Ammon's horn (tissue), 1 donor: ENCODE data around the gene VDAC2.

Experiments used
- DNase-seq: peaks from one replicate; pipeline ENCODE4 v3.0.0-alpha.2; 2016; ENCODE audit warnings: low spot score

The VDAC2 gene

DNA sequence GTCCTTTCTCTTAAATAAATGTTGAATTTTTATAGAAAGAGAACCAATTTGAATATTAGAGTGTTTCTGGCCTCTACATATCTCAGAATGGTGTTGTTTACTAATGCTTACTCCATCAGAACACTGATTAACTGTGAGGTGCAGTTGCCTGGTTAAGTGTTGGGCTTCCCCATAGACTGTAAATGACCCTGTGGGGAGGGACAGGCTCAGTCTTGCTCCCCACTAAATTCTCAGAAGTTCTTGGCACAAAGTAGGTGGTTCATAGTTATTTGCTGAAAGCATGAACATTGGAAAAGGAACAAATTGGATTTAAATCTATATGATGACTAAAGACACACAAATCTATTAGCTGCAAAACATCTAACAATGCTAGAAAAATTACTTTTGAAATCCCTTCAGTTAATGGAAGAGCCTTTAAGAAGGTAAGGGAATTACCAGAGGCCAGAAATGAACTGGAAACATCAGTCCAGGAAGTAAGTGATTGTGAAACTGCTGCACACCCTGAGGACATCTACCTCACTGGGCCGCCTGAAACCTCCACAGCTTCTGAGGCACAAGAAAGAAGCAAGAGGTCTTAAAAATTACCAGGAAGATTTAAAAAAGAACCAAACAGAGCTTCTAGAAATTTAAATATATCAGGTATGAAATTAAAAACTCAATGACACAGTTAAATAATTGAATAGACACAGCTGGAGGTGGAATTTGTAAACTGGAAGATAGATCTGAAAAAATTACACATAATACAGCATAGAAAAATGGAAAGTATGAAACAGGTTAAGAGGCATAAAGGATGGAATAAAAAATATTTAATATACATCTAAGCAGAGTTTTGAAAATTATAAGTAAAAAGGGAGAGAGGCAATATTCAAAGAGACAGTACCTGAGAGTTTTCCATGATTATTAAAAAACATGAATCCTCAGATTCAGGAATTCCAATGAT is 43.0 kb downstream of the VDAC2 start:
- no peak for DNase-seq

DNA sequence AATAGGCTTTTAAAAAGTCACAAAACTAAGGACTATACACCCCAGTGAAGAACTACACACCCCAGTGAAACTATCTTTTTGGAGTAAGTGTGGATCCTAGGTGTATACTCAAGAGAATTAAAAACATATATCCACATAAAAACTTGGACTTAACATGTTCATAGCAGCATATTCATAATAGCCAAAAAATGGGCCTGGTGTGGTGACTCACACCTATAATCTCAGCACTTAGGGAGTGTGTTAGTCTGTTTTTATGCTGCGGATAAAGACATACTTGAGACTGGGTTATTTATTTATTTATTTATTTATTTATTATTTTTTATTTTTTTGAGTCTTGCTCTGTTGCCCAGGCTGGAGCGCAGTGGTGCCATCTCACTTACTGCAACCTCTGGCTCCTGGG is 44.1 kb downstream of the VDAC2 start:
- no peak for DNase-seq

DNA sequence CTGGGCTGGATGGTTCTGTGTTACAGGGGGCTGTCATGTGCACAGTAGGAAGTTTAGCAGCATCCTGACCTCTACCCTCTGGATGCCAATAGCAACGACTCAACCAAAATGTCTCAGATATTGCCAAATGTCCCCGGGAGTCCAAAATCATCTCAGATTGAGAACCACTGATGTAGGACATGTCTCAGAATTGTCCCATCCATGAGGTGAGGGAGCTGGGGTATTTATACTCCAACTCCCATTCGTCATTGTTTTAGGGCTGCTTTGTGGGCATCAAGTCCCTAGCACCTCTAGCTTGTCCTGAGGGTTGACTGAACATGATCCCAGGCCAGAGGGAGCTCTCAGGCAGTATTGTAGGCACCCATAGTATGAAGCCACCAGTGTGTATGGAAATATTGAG is 50.4 kb downstream of the VDAC2 start:
- DNase-seq = no peak

DNA sequence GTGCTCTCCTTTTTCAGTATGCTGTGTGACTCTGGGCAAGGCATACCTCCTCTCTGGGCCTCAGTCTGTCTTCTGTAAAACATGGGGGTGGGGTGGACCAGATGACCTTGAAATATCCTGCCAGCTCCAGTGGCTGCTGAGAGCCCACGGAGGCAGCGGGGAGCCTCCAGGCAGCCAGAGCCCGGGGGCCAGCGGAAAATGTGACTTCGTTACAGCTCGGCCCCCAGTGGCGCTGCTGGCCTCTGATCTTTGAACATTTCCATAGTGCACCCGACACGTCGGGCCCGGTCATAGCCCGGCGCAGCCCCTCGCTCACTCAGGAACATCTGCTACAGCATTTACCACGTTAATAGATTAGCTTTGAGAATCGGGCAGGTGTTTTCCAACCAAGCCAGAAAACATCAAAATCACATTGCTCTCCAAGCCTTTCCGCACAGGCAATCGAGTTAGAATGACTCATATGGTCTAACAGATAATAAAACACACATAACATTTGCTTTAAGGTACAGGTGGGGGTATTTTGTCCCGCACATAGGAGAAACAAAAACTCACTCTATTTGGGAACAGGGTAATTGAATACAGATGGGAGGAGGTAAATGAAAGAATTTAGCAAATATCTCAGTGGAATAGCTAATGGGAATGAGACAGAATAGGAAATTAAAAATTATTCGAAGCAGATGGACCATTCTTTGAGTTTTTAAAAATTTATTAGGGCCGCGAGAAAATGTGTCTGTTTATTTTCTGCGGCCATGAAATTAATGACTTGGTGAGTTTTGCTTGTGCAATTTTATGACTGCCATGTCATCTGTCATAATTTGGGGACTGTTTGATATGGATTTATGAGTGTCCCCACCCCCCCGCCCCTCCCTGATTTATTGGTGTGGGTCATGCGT is 51.5 kb downstream of the VDAC2 start:
- no peak for DNase-seq

DNA sequence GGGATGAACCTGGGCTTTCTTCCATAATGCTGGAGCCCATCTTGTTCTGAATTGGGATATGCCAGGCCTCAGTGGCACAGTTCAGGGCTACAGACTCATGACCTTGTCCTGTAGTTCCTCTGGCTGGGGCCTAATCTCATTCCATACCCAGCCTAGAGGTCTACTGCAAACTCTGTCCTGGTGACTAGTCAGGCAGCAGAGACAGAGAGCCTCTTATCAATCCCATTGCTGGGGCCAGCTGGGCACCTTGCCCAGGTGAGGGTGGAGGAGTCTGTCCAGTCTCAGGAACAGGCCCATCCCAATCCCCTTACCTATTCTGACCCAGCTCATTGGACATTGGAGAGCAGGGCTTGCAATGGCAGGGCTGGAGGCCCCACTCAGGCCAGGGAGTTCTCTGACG is 53.2 kb downstream of the VDAC2 start:
- no peak for DNase-seq

DNA sequence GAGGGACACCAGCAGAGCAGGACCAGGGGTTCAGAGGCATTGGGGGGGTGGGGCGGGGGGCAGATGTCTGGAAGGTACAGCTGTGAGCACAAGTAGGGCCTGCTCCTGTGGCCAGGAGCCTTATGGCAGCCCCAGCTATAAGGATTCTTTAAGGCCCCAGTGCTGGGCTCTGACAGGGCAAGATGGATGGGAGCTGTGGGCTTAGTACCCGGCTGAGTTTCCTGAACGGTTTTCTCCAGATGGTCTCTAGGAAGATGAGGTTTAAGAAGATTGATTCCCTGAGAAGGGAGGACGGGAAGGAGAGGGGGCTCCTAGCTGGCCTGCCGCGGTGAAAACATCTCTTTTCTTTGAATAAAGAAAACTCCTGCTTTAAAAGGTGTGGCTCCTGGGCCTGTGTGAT is 55.3 kb downstream of the VDAC2 start:
- DNase-seq = no peak

DNA sequence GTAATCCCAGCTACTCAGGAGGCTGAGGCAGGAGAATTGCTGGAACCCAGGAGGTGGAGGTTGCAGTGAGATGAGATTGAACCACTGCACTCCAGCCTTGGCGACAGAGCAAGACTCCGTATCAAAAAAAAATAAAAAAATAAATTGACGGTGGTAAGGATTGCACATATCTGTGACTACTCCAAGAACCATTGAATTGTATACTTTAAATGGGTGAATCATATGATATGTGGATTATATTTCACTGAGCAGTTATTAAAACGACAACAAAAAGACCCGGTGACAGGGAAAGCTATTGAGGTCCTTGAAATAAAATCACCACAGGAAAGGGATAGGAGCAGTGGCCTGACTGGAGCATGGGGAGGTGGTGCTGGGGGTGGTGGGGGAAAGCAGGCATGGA is 56.3 kb downstream of the VDAC2 start:
- DNase-seq = no peak

DNA sequence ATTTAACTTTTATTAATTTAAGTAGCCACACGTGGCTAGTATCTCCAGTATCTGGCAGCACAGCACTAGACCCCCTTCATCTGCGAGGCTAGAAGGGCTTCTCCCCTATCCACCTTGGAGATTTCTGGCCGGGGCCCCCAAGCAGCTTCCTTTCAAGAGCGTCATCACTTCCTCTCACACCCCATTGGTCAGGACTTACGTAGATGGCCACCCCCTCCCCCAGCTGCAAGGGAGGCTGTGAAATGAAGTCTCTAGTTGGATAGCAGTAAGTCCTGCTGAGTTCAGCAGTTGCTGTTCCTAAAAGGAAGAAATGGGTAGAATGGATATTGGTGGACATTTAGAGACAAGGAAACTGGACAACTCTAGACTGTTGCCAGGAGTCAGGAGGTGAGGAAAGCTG is 59.0 kb downstream of the VDAC2 start:
- DNase-seq = no peak

DNA sequence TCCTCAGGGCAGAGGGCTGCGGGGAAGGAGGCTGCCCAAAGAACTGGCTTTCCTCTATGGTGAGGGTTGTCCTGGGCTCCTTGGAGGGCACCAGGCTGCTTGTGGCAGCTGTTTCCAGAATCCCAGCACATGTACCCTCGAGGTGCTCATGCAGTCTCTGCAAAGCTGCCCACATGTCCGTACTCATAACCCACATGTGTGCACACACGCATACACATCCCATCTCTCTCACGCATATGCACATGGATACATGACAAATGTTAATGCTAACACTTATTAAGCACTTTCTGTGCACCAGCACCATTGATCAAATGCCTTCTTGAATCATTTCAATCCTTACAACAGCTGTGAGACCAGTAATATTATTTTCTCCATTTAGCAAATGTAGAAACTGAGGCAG is 61.5 kb downstream of the VDAC2 start:
- DNase-seq = no peak

DNA sequence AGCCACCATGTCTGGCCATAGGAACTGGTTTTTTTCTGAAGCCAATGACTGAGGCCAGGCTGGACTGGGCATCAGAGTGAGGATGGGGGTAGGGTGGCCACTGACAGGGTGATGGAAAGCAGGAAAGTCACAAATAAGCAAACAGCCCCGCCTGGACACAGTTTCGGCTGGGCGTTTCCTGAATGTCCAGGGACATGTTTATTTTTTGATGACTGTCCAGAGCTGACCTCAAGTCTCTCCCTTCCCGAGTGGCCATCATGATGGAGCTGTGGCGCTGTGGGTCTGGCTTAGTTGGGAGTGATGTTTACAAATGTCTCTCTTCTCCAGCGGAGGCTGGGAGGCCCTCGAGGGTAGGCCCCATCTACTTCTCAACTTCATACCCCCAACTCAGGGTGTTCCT is 62.3 kb downstream of the VDAC2 start:
- no peak for DNase-seq

DNA sequence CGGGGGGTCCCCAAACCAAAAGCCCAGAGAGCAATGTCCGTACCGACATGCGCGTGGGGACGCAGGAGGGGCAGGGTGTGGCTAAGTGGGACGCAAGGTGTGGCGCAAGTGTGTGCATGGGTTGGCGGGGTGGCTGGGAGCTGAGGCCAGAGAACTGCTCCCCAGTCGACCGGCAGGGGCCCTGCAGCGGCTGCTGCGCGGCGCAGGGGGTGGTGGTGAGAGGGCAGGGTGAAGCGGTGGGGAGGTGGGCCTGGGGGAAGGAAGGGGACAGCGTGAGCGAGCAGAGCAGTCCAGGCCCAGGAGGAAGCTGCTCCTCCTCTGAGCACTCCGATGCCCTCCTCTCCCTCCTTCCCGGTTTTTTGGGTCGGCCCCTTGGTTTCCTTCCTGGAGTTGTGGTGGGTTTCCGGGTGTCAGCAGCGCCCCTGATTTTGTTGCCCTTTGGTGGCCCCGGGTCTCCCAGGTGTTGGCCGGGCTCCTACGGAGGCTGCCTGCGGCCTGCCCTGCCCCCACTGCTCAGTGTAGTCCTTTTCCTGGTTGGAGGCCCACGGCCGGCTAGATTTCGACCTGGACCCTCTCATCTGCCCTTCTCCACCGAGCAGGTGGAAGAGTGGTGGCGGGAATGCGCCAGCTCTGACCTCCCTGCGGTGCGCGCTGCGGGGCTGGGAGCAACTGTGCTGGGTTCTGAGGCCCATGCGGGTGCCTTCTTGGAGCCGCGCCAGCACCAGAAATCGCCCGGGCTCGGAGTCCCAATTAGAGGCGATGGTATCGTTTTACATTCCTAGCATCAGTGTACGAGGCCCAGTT is 65.7 kb downstream of the VDAC2 start:
- no peak for DNase-seq

DNA sequence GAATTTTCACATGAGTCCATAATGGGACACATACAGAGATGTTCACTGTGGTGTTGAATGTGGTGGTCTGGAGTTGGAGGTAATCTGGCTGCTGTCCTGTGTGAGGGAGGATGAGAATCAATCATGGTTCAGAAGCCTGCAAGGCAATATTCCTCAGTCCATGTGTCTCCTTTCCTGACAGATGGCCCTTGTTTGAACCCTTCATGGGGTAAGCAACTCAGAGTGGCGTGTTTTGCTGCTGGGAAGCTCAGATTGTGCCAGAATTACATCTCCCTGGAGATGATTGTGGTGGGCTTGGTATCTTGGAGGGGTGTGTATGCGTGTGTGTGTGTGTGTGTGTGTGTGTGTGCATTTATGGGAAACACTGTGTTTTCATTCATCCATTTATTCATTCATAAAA is 69.6 kb downstream of the VDAC2 start:
- no peak for DNase-seq
